H1 (cell line): ENCODE results near the gene HHAT. TPM values are rescaled to one million over a fixed set of nuclear protein-coding genes. Genes with fewer than 3 reads are reported as not detected.

Experiments
- CHD7 ChIP-seq: fragments of 300-600 bp; sonication (generic); IDR thresholded peaks from 2 replicates; pipeline ENCODE4 v1.7.1; 2012; ENCODE audit warnings: low read length, moderate library complexity, mild to moderate bottlenecking, inconsistent platforms; ENCODE audit not compliant: insufficient replicate concordance
- GABPA ChIP-seq: IDR thresholded peaks from 2 replicates; pipeline ENCODE4 v1.6.1; 2011; ENCODE audit warnings: mild to moderate bottlenecking, low read length, moderate library complexity, borderline replicate concordance; ENCODE audit not compliant: insufficient read depth
- NANOG ChIP-seq: IDR thresholded peaks from 2 replicates; pipeline ENCODE4 v1.6.1; 2011; ENCODE audit warnings: low read length, low read depth, mild to moderate bottlenecking, inconsistent platforms; ENCODE audit not compliant: insufficient read depth, poor library complexity, severe bottlenecking
- NRF1 ChIP-seq: IDR thresholded peaks from 2 replicates; pipeline ENCODE4 v1.6.1; 2011; ENCODE audit warnings: mild to moderate bottlenecking, low read depth, low read length, improper control_type of control experiment
- POLR2A ChIP-seq, 2 experiments: IDR thresholded peaks; 1 replicate in 1 of 2; 2 replicates in 1 of 2; pipeline ENCODE4 v1.6.1; 2011; ENCODE audit warnings: low read depth in 2 of 2, low read length in 2 of 2, mild to moderate bottlenecking in 2 of 2; ENCODE audit errors: control extremely low read depth in 1 of 2
- POLR2AphosphoS5 ChIP-seq: IDR thresholded peaks from 2 replicates; pipeline ENCODE4 v1.6.1; 2011; ENCODE audit warnings: low read depth, low read length
- RAD21 ChIP-seq, 2 experiments: IDR thresholded peaks in 1 of 2; conservative IDR thresholded peaks in 1 of 2; 2 replicates each; pipeline ENCODE4 v1.6.1; 2011; ENCODE audit warnings: low read depth in 2 of 2, low read length in 2 of 2, improper control_type of control experiment in 1 of 2, inconsistent platforms in 1 of 2, mild to moderate bottlenecking in 1 of 2, moderate library complexity in 1 of 2
- SUZ12 ChIP-seq: fragments of 200-600 bp; sonication (generic); IDR thresholded peaks from 2 replicates; pipeline ENCODE4 v1.6.1; 2012; ENCODE audit warnings: mild to moderate bottlenecking, inconsistent platforms, low read length, moderate library complexity, mixed read lengths
- TAF1 ChIP-seq: IDR thresholded peaks from 2 replicates; pipeline ENCODE4 v1.6.1; 2011; ENCODE audit warnings: mild to moderate bottlenecking, low read depth, low read length
- ZNF274 ChIP-seq: IDR thresholded peaks from 2 replicates; pipeline ENCODE4 v1.7.0; 2012; ENCODE audit warnings: low read length, borderline replicate concordance; ENCODE audit errors: extremely low read depth
- polyA plus RNA-seq, 7 experiments: library from polyadenylated mRNA; depleted of rRNA in 3 of 7; stranded (reverse) in 5 of 7; unstranded in 2 of 7; fragments of >200 nt in 5 of 7; fragments of 200-250 nt in 2 of 7; gene quantifications; 1 replicate in 5 of 7; 2 replicates in 1 of 7; 4 replicates in 1 of 7; pipeline versions ENCODE4 v1.2.1 to v1.2.3, GENCODE V29; 2011 to 2013; ENCODE audit warnings: missing spikeins in 2 of 7, mixed read lengths in 2 of 7
- total RNA-seq: library from RNA; stranded (reverse); fragmentation: NEBNext Ultra II Directional; extraction: Animal tissue kit (Norgen Biotek cat#: 25700); gene quantifications from 2 replicates; pipeline ENCODE4 v1.2.1, GENCODE V29; 2021

The HHAT gene
- total and polyA plus RNA-seq, 2 of the 8 experiments (the other 6 are each of a cell fraction or from before 2014, with no cell fraction given), result 0.15 to 0.51 TPM

- TF ChIP-seq CHD7, result no peak
- TF ChIP-seq GABPA, result no peak
- TF ChIP-seq TAF1, result peak; percentile 21; the same call in 1 of the 2 replicates
- no peak for TF ChIP-seq ZNF274
- TF ChIP-seq NANOG, result no peak
- TF ChIP-seq POLR2A (IDR thresholded peaks at IDR 0.05; ENCODE audit: control extremely low read depth in 1 of 2, low read depth in 2 of 2, low read length in 2 of 2), result no peak
- TF ChIP-seq RAD21 (IDR thresholded peaks at IDR 0.05 in 1 of 2, conservative IDR thresholded peaks at IDR 0.05 in 1 of 2; ENCODE audit: low read depth in 2 of 2, low read length in 2 of 2), result no peak
- peak; percentile 97 for TF ChIP-seq POLR2AphosphoS5
- TF ChIP-seq SUZ12, result peak; percentile 34; the same call in 1 of the 2 replicates
- no peak for TF ChIP-seq NRF1
Observed at GRCh38 chr1:210328746-210329503, at the start of gene HHAT (continued).
